GM23338 (cell line): ENCODE results near the gene TNFSF10. TPM values are rescaled to one million over a fixed set of nuclear protein-coding genes. Genes with fewer than 3 reads are reported as not detected.

Experiments
- ATAC-seq: fragments of 200-7000 bp; cut with Tn5 transposase; 3 replicates; pipeline ENCODE4 v1.9.1; 2020
- DNase-seq: peaks from one replicate; pipeline ENCODE4 v3.0.0-alpha.2; 2015; ENCODE audit warnings: low spot score
- H2AFZ ChIP-seq: fragments of 200-600 bp; sonication (generic); 2 replicates; pipeline ENCODE4 v1.8.0; 2016; ENCODE audit warnings: antibody characterized with exemption, mild to moderate bottlenecking, moderate library complexity
- H3F3A ChIP-seq: fragments of 200-600 bp; sonication (generic); replicated peaks from 2 replicates; pipeline ENCODE4 v1.8.0; 2017; ENCODE audit warnings: antibody characterized with exemption, mixed run types, low read depth
- H3K27ac ChIP-seq: fragments of 200-600 bp; sonication (generic); 2 replicates; pipeline ENCODE4 v1.6.1; 2016; ENCODE audit warnings: low read depth
- H3K27me3 ChIP-seq: fragments of 200-600 bp; sonication (generic); 2 replicates; pipeline ENCODE4 v1.8.0; 2016; ENCODE audit warnings: mild to moderate bottlenecking, mixed run types, moderate library complexity; ENCODE audit not compliant: insufficient read depth
- H3K36me3 ChIP-seq: fragments of 200-600 bp; sonication (generic); 2 replicates; pipeline ENCODE4 v1.8.0; 2016; ENCODE audit warnings: mild to moderate bottlenecking; ENCODE audit not compliant: insufficient read depth
- H3K4me1 ChIP-seq: fragments of 200-600 bp; sonication (generic); 2 replicates; pipeline ENCODE4 v1.8.0; 2016; ENCODE audit warnings: mild to moderate bottlenecking, moderate library complexity; ENCODE audit not compliant: insufficient read depth
- H3K4me2 ChIP-seq: fragments of 200-600 bp; sonication (generic); 2 replicates; pipeline ENCODE4 v1.7.1; 2017; ENCODE audit warnings: mixed run types
- H3K4me3 ChIP-seq: fragments of 200-600 bp; sonication (generic); 2 replicates; pipeline ENCODE4 v1.6.1; 2016; ENCODE audit warnings: mixed run types
- H3K79me2 ChIP-seq: fragments of 200-600 bp; sonication (generic); replicated peaks from 2 replicates; pipeline ENCODE4 v1.8.0; 2017; ENCODE audit warnings: mild to moderate bottlenecking; ENCODE audit not compliant: insufficient read depth
- H3K9me2 ChIP-seq: fragments of 200-600 bp; sonication (generic); 2 replicates; pipeline ENCODE4 v1.8.0; 2017; ENCODE audit not compliant: insufficient read depth
- H4K20me1 ChIP-seq: fragments of 200-600 bp; sonication (generic); replicated peaks from 2 replicates; pipeline ENCODE4 v1.8.0; 2017; ENCODE audit warnings: mild to moderate bottlenecking; ENCODE audit not compliant: insufficient read depth
- H3K27ac Mint-ChIP-seq: 2 replicates; pipeline ENCODE4 v1.8.0; 2020; ENCODE audit warnings: inconsistent platforms, mild to moderate bottlenecking, moderate library complexity, mixed read lengths
- H3K27me3 Mint-ChIP-seq: 3 replicates; pipeline ENCODE4 v1.8.0; 2022; ENCODE audit warnings: low read depth, mild to moderate bottlenecking, moderate library complexity, mixed read lengths, inconsistent platforms; ENCODE audit not compliant: insufficient read depth, poor library complexity
- H3K36me3 Mint-ChIP-seq: 3 replicates; pipeline ENCODE4 v1.8.0; 2021; ENCODE audit warnings: low read depth, mild to moderate bottlenecking, inconsistent platforms, moderate library complexity, mixed read lengths
- H3K4me1 Mint-ChIP-seq: 3 replicates; pipeline ENCODE4 v1.8.0; 2020; ENCODE audit warnings: mild to moderate bottlenecking, inconsistent platforms, mixed read lengths
- H3K4me3 Mint-ChIP-seq: 3 replicates; pipeline ENCODE4 v1.8.0; 2021; ENCODE audit warnings: moderate library complexity, mild to moderate bottlenecking, inconsistent platforms, mixed read lengths
- H3K9me3 Mint-ChIP-seq: 3 replicates; pipeline ENCODE4 v1.8.0; 2020; ENCODE audit warnings: moderate library complexity, mild to moderate bottlenecking, inconsistent platforms, mixed read lengths
- CREB1 ChIP-seq: fragments of 250-450 bp; sonication (Bioruptor Pico); IDR thresholded peaks from 2 replicates; pipeline ENCODE4 v1.5.0; 2020; ENCODE audit warnings: low read depth, mild to moderate bottlenecking, moderate library complexity
- EZH2 ChIP-seq: fragments of 200-600 bp; sonication (generic); IDR thresholded peaks from one replicate; pipeline ENCODE4 v1.8.0; 2017; ENCODE audit warnings: antibody characterized with exemption, mild to moderate bottlenecking, low read depth; ENCODE audit not compliant: unreplicated experiment
- EZH2phosphoT487 ChIP-seq: fragments of 200-600 bp; sonication (generic); IDR thresholded peaks from one replicate; pipeline ENCODE4 v1.8.1; 2018; ENCODE audit warnings: antibody characterized with exemption; ENCODE audit not compliant: unreplicated experiment
- JUNB ChIP-seq: IDR thresholded peaks from one replicate; pipeline ENCODE4 v1.6.1; 2016; ENCODE audit warnings: antibody characterized with exemption; ENCODE audit not compliant: unreplicated experiment
- NANOG ChIP-seq: IDR thresholded peaks from 2 replicates; pipeline ENCODE4 v1.6.1; 2016; ENCODE audit warnings: antibody characterized with exemption, borderline replicate concordance
- POLR2AphosphoS5 ChIP-seq: IDR thresholded peaks from 2 replicates; pipeline ENCODE4 v1.6.1; 2016; ENCODE audit warnings: antibody characterized with exemption, low read depth
- STAT1 ChIP-seq: IDR thresholded peaks from one replicate; pipeline ENCODE4 v1.6.1; 2016; ENCODE audit warnings: antibody characterized with exemption; ENCODE audit not compliant: unreplicated experiment
- ZNF114 ChIP-seq: fragments of 250-450 bp; sonication (Bioruptor Pico); IDR thresholded peaks from 2 replicates; pipeline ENCODE4 v1.5.0; 2020; ENCODE audit warnings: mild to moderate bottlenecking, moderate library complexity
- ZNF331 ChIP-seq: fragments of 250-450 bp; sonication (Bioruptor Pico); IDR thresholded peaks from 2 replicates; pipeline ENCODE4 v1.5.0; 2020; ENCODE audit warnings: low read depth, mild to moderate bottlenecking, moderate library complexity
- polyA plus RNA-seq: library from polyadenylated mRNA; unstranded; fragments of >200 nt; fragmentation: Nextera tagmentation; extraction: Ambion mirVana; gene quantifications from 2 replicates; pipeline ENCODE4 v1.2.1, GENCODE V29; 2016
- total RNA-seq: library from RNA; depleted of rRNA; stranded (reverse); fragments of >200 nt; shearing (Covaris generic); gene quantifications from 2 replicates; pipeline ENCODE4 v1.2.3, GENCODE V29; 2014
- TF ChIP-seq, protein P1 (sequence below): fragments of 250-450 bp; sonication (Bioruptor Pico); IDR thresholded peaks from 2 replicates; pipeline ENCODE4 v1.5.0; 2020; ENCODE audit warnings: mild to moderate bottlenecking, moderate library complexity
- TF ChIP-seq, protein P2 (sequence below): IDR thresholded peaks from 2 replicates; pipeline ENCODE4 v1.6.1; 2016; ENCODE audit warnings: antibody characterized with exemption
- TF ChIP-seq, protein P3 (sequence below): IDR thresholded peaks from one replicate; pipeline ENCODE4 v1.6.1; 2018; ENCODE audit warnings: antibody characterized with exemption; ENCODE audit not compliant: unreplicated experiment

The TNFSF10 gene
- total and polyA plus RNA-seq, 2 experiments from 2014 or later: 0.27 TPM; not detected in 1

DNA sequence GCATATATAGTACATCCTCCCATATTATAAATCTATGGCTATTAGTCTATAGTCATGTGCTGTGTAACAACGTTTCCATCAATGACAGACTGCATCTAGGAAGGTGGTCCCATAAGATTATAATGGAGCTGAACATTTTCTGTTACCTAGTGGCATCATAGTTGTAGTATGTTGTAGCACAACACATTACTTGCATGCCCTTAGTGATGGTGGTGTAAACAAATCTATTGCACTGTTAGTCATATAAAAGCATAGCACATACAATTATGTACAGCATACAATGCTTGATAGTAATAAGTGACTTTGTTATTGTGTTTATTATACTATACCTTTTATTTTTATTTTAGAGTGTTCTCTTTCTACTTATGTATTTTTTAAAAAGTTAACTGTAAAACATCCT is 37.4 kb upstream of the TNFSF10 start:
- Histone ChIP-seq H3F3A (no peaks in the 10 kb centered on the region), H3K27me3 (no peaks in the 10 kb centered on the region), H3K79me2 (no peaks in the 10 kb centered on the region), H3K4me1 (peaks cover 16% of the 10 kb centered on the region), H2AFZ (no peak overlapping the region), H3K36me3 (no peaks in the 10 kb centered on the region), H3K4me2 (no peak overlapping the region), H4K20me1 (no peaks in the 10 kb centered on the region), H3K9me2 (no peaks in the 10 kb centered on the region), H3K27ac (no peak overlapping the region), H3K4me3 (no peak overlapping the region)
- no peak for TF ChIP-seq EZH2phosphoT487
- no peak for TF ChIP-seq POLR2AphosphoS5
- H3K9me3 Mint-ChIP-seq: no peaks in the 10 kb centered on the region
- peaks cover 10% of the 10 kb centered on the region; the same call in 2 of the 3 replicates for H3K4me1 Mint-ChIP-seq
- no peaks in the 10 kb centered on the region for H3K36me3 Mint-ChIP-seq
- no peak overlapping the region for H3K4me3 Mint-ChIP-seq
- ATAC-seq (no peak), DNase-seq (no peak)
- H3K27ac Mint-ChIP-seq: no peak overlapping the region
- H3K27me3 Mint-ChIP-seq: peaks cover 3% of the 10 kb centered on the region

DNA sequence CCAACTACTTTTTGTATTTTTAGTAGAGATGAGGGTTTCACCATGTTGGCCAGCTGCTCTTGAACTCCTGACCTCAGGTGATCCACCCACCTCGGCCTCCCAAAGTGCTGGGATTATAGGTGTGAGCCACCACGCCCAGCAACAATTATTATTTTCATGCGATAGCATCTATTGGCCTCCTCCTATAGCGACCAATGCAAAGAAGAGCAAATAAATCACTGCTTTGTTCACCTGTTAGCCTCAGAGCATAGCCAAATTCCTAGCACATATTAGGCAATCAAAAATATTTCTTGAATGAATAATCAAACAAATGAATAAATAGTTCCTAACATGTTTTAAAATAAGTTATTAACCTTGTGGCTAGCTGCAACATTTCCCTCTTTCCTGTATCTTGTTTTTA is 36.8 kb upstream of the TNFSF10 start:
- H3F3A ChIP-seq: no peaks in the 10 kb centered on the region
- DNase-seq (no peak), ATAC-seq (no peak)
- Mint-ChIP-seq H3K27me3 (peaks cover 3% of the 10 kb centered on the region), H3K27ac (no peak overlapping the region), H3K9me3 (no peaks in the 10 kb centered on the region), H3K36me3 (no peaks in the 10 kb centered on the region), H3K4me3 (no peak overlapping the region), H3K4me1 (peaks cover 10% of the 10 kb centered on the region; the same call in 2 of the 3 replicates)
- no peak overlapping the region for H2AFZ ChIP-seq
- no peaks in the 10 kb centered on the region for H3K9me2 ChIP-seq
- H3K79me2 ChIP-seq: no peaks in the 10 kb centered on the region
- H3K27me3 ChIP-seq: no peaks in the 10 kb centered on the region
- peaks cover 16% of the 10 kb centered on the region for H3K4me1 ChIP-seq
- no peak overlapping the region for H3K4me2 ChIP-seq
- H3K36me3 ChIP-seq: no peaks in the 10 kb centered on the region
- no peak overlapping the region for H3K4me3 ChIP-seq
- no peak overlapping the region for H3K27ac ChIP-seq
- no peaks in the 10 kb centered on the region for H4K20me1 ChIP-seq
- TF ChIP-seq EZH2 (no peak), JUNB (no peak), EZH2phosphoT487 (no peak), ZNF331 (CRISPR knock-in tag) (no peak), POLR2AphosphoS5 (no peak), CREB1 (CRISPR knock-in tag) (no peak), NANOG (no peak), STAT1 (no peak), ZNF114 (CRISPR knock-in tag) (no peak)
- TF ChIP-seq, protein P1, sequence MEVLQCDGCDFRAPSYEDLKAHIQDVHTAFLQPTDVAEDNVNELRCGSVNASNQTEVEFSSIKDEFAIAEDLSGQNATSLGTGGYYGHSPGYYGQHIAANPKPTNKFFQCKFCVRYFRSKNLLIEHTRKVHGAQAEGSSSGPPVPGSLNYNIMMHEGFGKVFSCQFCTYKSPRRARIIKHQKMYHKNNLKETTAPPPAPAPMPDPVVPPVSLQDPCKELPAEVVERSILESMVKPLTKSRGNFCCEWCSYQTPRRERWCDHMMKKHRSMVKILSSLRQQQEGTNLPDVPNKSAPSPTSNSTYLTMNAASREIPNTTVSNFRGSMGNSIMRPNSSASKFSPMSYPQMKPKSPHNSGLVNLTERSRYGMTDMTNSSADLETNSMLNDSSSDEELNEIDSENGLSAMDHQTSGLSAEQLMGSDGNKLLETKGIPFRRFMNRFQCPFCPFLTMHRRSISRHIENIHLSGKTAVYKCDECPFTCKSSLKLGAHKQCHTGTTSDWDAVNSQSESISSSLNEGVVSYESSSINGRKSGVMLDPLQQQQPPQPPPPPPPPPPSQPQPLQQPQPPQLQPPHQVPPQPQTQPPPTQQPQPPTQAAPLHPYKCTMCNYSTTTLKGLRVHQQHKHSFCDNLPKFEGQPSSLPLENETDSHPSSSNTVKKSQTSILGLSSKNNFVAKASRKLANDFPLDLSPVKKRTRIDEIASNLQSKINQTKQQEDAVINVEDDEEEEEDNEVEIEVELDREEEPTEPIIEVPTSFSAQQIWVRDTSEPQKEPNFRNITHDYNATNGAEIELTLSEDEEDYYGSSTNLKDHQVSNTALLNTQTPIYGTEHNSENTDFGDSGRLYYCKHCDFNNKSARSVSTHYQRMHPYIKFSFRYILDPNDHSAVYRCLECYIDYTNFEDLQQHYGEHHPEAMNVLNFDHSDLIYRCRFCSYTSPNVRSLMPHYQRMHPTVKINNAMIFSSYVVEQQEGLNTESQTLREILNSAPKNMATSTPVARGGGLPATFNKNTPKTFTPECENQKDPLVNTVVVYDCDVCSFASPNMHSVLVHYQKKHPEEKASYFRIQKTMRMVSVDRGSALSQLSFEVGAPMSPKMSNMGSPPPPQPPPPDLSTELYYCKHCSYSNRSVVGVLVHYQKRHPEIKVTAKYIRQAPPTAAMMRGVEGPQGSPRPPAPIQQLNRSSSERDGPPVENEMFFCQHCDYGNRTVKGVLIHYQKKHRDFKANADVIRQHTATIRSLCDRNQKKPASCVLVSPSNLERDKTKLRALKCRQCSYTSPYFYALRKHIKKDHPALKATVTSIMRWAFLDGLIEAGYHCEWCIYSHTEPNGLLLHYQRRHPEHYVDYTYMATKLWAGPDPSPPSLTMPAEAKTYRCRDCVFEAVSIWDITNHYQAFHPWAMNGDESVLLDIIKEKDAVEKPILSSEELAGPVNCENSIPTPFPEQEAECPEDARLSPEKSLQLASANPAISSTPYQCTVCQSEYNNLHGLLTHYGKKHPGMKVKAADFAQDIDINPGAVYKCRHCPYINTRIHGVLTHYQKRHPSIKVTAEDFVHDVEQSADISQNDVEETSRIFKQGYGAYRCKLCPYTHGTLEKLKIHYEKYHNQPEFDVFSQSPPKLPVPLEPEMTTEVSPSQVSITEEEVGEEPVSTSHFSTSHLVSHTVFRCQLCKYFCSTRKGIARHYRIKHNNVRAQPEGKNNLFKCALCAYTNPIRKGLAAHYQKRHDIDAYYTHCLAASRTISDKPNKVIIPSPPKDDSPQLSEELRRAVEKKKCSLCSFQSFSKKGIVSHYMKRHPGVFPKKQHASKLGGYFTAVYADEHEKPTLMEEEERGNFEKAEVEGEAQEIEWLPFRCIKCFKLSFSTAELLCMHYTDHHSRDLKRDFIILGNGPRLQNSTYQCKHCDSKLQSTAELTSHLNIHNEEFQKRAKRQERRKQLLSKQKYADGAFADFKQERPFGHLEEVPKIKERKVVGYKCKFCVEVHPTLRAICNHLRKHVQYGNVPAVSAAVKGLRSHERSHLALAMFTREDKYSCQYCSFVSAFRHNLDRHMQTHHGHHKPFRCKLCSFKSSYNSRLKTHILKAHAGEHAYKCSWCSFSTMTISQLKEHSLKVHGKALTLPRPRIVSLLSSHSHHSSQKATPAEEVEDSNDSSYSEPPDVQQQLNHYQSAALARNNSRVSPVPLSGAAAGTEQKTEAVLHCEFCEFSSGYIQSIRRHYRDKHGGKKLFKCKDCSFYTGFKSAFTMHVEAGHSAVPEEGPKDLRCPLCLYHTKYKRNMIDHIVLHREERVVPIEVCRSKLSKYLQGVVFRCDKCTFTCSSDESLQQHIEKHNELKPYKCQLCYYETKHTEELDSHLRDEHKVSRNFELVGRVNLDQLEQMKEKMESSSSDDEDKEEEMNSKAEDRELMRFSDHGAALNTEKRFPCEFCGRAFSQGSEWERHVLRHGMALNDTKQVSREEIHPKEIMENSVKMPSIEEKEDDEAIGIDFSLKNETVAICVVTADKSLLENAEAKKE (CRISPR knock-in tag): no peak
- TF ChIP-seq, protein P2, sequence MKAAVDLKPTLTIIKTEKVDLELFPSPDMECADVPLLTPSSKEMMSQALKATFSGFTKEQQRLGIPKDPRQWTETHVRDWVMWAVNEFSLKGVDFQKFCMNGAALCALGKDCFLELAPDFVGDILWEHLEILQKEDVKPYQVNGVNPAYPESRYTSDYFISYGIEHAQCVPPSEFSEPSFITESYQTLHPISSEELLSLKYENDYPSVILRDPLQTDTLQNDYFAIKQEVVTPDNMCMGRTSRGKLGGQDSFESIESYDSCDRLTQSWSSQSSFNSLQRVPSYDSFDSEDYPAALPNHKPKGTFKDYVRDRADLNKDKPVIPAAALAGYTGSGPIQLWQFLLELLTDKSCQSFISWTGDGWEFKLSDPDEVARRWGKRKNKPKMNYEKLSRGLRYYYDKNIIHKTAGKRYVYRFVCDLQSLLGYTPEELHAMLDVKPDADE: no peak
- TF ChIP-seq, protein P3, sequence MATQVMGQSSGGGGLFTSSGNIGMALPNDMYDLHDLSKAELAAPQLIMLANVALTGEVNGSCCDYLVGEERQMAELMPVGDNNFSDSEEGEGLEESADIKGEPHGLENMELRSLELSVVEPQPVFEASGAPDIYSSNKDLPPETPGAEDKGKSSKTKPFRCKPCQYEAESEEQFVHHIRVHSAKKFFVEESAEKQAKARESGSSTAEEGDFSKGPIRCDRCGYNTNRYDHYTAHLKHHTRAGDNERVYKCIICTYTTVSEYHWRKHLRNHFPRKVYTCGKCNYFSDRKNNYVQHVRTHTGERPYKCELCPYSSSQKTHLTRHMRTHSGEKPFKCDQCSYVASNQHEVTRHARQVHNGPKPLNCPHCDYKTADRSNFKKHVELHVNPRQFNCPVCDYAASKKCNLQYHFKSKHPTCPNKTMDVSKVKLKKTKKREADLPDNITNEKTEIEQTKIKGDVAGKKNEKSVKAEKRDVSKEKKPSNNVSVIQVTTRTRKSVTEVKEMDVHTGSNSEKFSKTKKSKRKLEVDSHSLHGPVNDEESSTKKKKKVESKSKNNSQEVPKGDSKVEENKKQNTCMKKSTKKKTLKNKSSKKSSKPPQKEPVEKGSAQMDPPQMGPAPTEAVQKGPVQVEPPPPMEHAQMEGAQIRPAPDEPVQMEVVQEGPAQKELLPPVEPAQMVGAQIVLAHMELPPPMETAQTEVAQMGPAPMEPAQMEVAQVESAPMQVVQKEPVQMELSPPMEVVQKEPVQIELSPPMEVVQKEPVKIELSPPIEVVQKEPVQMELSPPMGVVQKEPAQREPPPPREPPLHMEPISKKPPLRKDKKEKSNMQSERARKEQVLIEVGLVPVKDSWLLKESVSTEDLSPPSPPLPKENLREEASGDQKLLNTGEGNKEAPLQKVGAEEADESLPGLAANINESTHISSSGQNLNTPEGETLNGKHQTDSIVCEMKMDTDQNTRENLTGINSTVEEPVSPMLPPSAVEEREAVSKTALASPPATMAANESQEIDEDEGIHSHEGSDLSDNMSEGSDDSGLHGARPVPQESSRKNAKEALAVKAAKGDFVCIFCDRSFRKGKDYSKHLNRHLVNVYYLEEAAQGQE: no peak
